Measurements from ENCODE around the gene GRIN2A.

The GRIN2A gene

GRCh38 chr16:9932919-9933653 is 249.1 kb downstream of the GRIN2A start:
- no peaks in the 10 kb centered on the region for H3K36me3 ChIP-seq (replicated peaks)
- H3K4me3 ChIP-seq: no peak overlapping the region
- no peaks in the 10 kb centered on the region for H3K27me3 ChIP-seq (ENCODE audit: low read depth)
- DNase-seq (ENCODE audit: low spot score in 2 of 2): no peak
- in situ Hi-C loops (cut with MboI; ENCODE audit: low sequenced_read_pairs): no loop called here
- no peaks in the 10 kb centered on the region for H3K4me1 ChIP-seq
- H3K9me3 ChIP-seq: no peaks in the 10 kb centered on the region

GRCh38 chr16:9932000-9932399 is 250.2 kb downstream of the GRIN2A start:
- Histone ChIP-seq H3K9me3 (no peaks in the 10 kb centered on the region), H3K36me3 (replicated peaks) (no peaks in the 10 kb centered on the region), H3K27me3 (ENCODE audit: low read depth) (no peaks in the 10 kb centered on the region), H3K4me1 (no peaks in the 10 kb centered on the region), H3K4me3 (no peak overlapping the region)
- in situ Hi-C loops (cut with MboI; ENCODE audit: low sequenced_read_pairs): no loop called here
- DNase-seq (ENCODE audit: low spot score in 2 of 2): no peak

GRCh38 chr16:9929836-9930235 is 252.4 kb downstream of the GRIN2A start:
- in situ Hi-C loops (cut with MboI; ENCODE audit: low sequenced_read_pairs): no loop called here
- H3K4me3 ChIP-seq: no peak overlapping the region
- no peaks in the 10 kb centered on the region for H3K4me1 ChIP-seq
- H3K9me3 ChIP-seq: no peaks in the 10 kb centered on the region
- H3K27me3 ChIP-seq (ENCODE audit: low read depth): no peaks in the 10 kb centered on the region
- no peak for DNase-seq (ENCODE audit: low spot score in 2 of 2)
- H3K36me3 ChIP-seq (replicated peaks): no peaks in the 10 kb centered on the region

GRCh38 chr16:9929313-9929712 is 252.9 kb downstream of the GRIN2A start:
- no peaks in the 10 kb centered on the region for H3K27me3 ChIP-seq (ENCODE audit: low read depth)
- DNase-seq (ENCODE audit: low spot score in 2 of 2): no peak
- H3K9me3 ChIP-seq: no peaks in the 10 kb centered on the region
- in situ Hi-C loops (cut with MboI; ENCODE audit: low sequenced_read_pairs): no loop called here
- H3K4me3 ChIP-seq: no peak overlapping the region
- H3K4me1 ChIP-seq: no peaks in the 10 kb centered on the region
- no peaks in the 10 kb centered on the region for H3K36me3 ChIP-seq (replicated peaks)

GRCh38 chr16:9922441-9922840 is 259.8 kb downstream of the GRIN2A start:
- in situ Hi-C loops (cut with MboI; ENCODE audit: low sequenced_read_pairs): no loop called here
- no peak overlapping the region for H3K4me3 ChIP-seq
- no peak for DNase-seq (ENCODE audit: low spot score in 2 of 2)

GRCh38 chr16:9921997-9922396 is 260.2 kb downstream of the GRIN2A start:
- in situ Hi-C loops (cut with MboI; ENCODE audit: low sequenced_read_pairs): no loop called here
- Histone ChIP-seq H3K4me3 (no peak overlapping the region), H3K4me1 (no peaks in the 10 kb centered on the region), H3K27me3 (ENCODE audit: low read depth) (no peaks in the 10 kb centered on the region), H3K36me3 (replicated peaks) (no peaks in the 10 kb centered on the region), H3K9me3 (no peaks in the 10 kb centered on the region)
- DNase-seq (ENCODE audit: low spot score in 2 of 2): no peak

More at GRCh38 chr16:9922441-9922840, 259.8 kb downstream of the GRIN2A start:
- Histone ChIP-seq H3K9me3 (no peaks in the 10 kb centered on the region), H3K27me3 (ENCODE audit: low read depth) (no peaks in the 10 kb centered on the region), H3K4me1 (no peaks in the 10 kb centered on the region), H3K36me3 (replicated peaks) (no peaks in the 10 kb centered on the region)

GRCh38 chr16:9919460-9919859 is 262.8 kb downstream of the GRIN2A start:
- no peak overlapping the region for H3K4me3 ChIP-seq
- no peaks in the 10 kb centered on the region for H3K27me3 ChIP-seq (ENCODE audit: low read depth)
- H3K4me1 ChIP-seq: no peaks in the 10 kb centered on the region
- no peak for DNase-seq (ENCODE audit: low spot score in 2 of 2)
- in situ Hi-C loops (cut with MboI; ENCODE audit: low sequenced_read_pairs): no loop called here
- H3K36me3 ChIP-seq (replicated peaks): no peaks in the 10 kb centered on the region
- H3K9me3 ChIP-seq: no peaks in the 10 kb centered on the region

GRCh38 chr16:9917691-9918090 is 264.5 kb downstream of the GRIN2A start:
- no peak for DNase-seq (ENCODE audit: low spot score in 2 of 2)
- Histone ChIP-seq H3K27me3 (ENCODE audit: low read depth) (no peaks in the 10 kb centered on the region), H3K4me1 (no peaks in the 10 kb centered on the region), H3K36me3 (replicated peaks) (no peaks in the 10 kb centered on the region), H3K9me3 (no peaks in the 10 kb centered on the region), H3K4me3 (no peak overlapping the region)
- in situ Hi-C loops (cut with MboI; ENCODE audit: low sequenced_read_pairs): no loop called here

GRCh38 chr16:9913604-9914326 is 268.5 kb downstream of the GRIN2A start:
- Histone ChIP-seq H3K27me3 (ENCODE audit: low read depth) (no peaks in the 10 kb centered on the region), H3K9me3 (no peaks in the 10 kb centered on the region; the same call in 1 of the 2 replicates), H3K36me3 (replicated peaks) (no peaks in the 10 kb centered on the region), H3K4me3 (no peak overlapping the region), H3K4me1 (no peaks in the 10 kb centered on the region)
- no peak for DNase-seq (ENCODE audit: low spot score in 2 of 2)
- in situ Hi-C loops (cut with MboI; ENCODE audit: low sequenced_read_pairs): no loop called here

GRCh38 chr16:9911989-9912388 is 270.2 kb downstream of the GRIN2A start:
- Histone ChIP-seq H3K4me1 (no peaks in the 10 kb centered on the region), H3K4me3 (no peak overlapping the region)
- in situ Hi-C loops (cut with MboI; ENCODE audit: low sequenced_read_pairs): no loop called here

GRCh38 chr16:9911231-9911630 is 271.0 kb downstream of the GRIN2A start:
- DNase-seq (ENCODE audit: low spot score in 2 of 2): no peak
- H3K4me1 ChIP-seq: no peaks in the 10 kb centered on the region
- in situ Hi-C loops (cut with MboI; ENCODE audit: low sequenced_read_pairs): no loop called here
- no peaks in the 10 kb centered on the region for H3K36me3 ChIP-seq (replicated peaks)
- H3K4me3 ChIP-seq: no peak overlapping the region
- no peaks in the 10 kb centered on the region; the same call in 1 of the 2 replicates for H3K9me3 ChIP-seq
- H3K27me3 ChIP-seq (ENCODE audit: low read depth): no peaks in the 10 kb centered on the region

More at GRCh38 chr16:9911989-9912388, 270.2 kb downstream of the GRIN2A start:
- DNase-seq (ENCODE audit: low spot score in 2 of 2): no peak
- no peaks in the 10 kb centered on the region for H3K36me3 ChIP-seq (replicated peaks)
- no peaks in the 10 kb centered on the region; the same call in 1 of the 2 replicates for H3K9me3 ChIP-seq
- no peaks in the 10 kb centered on the region for H3K27me3 ChIP-seq (ENCODE audit: low read depth)

- no peaks in the 10 kb centered on the region for H3K4me1 ChIP-seq
- H3K27me3 ChIP-seq (ENCODE audit: low read depth): no peaks in the 10 kb centered on the region
- in situ Hi-C loops (cut with MboI; ENCODE audit: low sequenced_read_pairs): no loop called here
- no peak overlapping the region for H3K4me3 ChIP-seq
- no peaks in the 10 kb centered on the region for H3K36me3 ChIP-seq (replicated peaks)
- no peaks in the 10 kb centered on the region; the same call in 1 of the 2 replicates for H3K9me3 ChIP-seq
- no peak for DNase-seq (ENCODE audit: low spot score in 2 of 2)
These were observed 273.0 kb downstream of the GRIN2A start for GRCh38 chr16:9909072-9909825.

- DNase-seq (ENCODE audit: low spot score in 2 of 2): no peak
- Histone ChIP-seq H3K27me3 (ENCODE audit: low read depth) (no peaks in the 10 kb centered on the region), H3K36me3 (replicated peaks) (no peaks in the 10 kb centered on the region), H3K9me3 (no peaks in the 10 kb centered on the region; the same call in 1 of the 2 replicates), H3K4me1 (no peaks in the 10 kb centered on the region), H3K4me3 (no peak overlapping the region)
- in situ Hi-C loops (cut with MboI; ENCODE audit: low sequenced_read_pairs): no loop called here
These were observed 273.6 kb downstream of the GRIN2A start for GRCh38 chr16:9908613-9909012.

GRCh38 chr16:9907752-9908151 is 274.5 kb downstream of the GRIN2A start:
- no peak overlapping the region for H3K4me3 ChIP-seq
- no peak for DNase-seq (ENCODE audit: low spot score in 2 of 2)
- H3K27me3 ChIP-seq (ENCODE audit: low read depth): no peaks in the 10 kb centered on the region
- H3K9me3 ChIP-seq: no peaks in the 10 kb centered on the region; the same call in 1 of the 2 replicates
- H3K4me1 ChIP-seq: no peaks in the 10 kb centered on the region
- in situ Hi-C loops (cut with MboI; ENCODE audit: low sequenced_read_pairs): no loop called here
- H3K36me3 ChIP-seq (replicated peaks): no peaks in the 10 kb centered on the region
